ENCODE measurements around the gene CREB1.

DNA sequence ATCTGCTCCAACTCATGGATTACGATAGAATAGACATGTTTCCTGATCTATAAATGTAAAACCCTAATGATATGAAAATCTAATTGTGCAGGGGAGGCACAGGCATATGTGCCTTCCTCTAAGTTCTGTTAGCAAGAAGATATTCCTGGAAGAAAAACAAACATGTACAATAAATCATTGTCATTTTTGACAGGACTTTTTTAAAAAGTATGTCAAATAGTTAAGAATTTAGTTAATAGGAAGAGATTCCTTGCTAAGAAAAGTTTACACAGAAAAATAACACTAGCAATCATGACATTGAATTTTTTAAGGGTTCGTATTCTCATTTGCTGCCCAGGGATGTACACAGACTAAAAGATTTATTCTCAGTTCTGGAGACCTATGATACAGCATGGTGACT, 15.3 kb upstream of the CREB1 start:
- TF ChIP-seq, protein P1, sequence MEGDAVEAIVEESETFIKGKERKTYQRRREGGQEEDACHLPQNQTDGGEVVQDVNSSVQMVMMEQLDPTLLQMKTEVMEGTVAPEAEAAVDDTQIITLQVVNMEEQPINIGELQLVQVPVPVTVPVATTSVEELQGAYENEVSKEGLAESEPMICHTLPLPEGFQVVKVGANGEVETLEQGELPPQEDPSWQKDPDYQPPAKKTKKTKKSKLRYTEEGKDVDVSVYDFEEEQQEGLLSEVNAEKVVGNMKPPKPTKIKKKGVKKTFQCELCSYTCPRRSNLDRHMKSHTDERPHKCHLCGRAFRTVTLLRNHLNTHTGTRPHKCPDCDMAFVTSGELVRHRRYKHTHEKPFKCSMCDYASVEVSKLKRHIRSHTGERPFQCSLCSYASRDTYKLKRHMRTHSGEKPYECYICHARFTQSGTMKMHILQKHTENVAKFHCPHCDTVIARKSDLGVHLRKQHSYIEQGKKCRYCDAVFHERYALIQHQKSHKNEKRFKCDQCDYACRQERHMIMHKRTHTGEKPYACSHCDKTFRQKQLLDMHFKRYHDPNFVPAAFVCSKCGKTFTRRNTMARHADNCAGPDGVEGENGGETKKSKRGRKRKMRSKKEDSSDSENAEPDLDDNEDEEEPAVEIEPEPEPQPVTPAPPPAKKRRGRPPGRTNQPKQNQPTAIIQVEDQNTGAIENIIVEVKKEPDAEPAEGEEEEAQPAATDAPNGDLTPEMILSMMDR (IDR thresholded peaks at IDR 0.05): no peak
- TF ChIP-seq POLR2A (IDR thresholded peaks at IDR 0.05): no peak

Measured in heart left ventricle (tissue), 13 donors.